Uterus (tissue), 4 donors: ENCODE measurements around the gene SLC35G6. TPM values are rescaled to one million over a fixed set of nuclear protein-coding genes. Genes with fewer than 3 reads are reported as not detected.

Source experiments
- DNase-seq, 2 donors: peaks; one replicate each; pipeline ENCODE4 v3.0.0-alpha.2; 2019 to 2020
- H3K27ac ChIP-seq, 2 donors: fragments of 200-600 bp; sonication (generic); 1 replicate in 1 of 2; 2 replicates in 1 of 2; pipeline ENCODE4 v1.5.1; 2016 to 2018
- H3K27me3 ChIP-seq, 2 donors: fragments of 200-600 bp; sonication (generic); one replicate each; pipeline ENCODE4 v1.5.1; 2018 to 2019; ENCODE audit warnings: control low read depth in 1 of 2
- H3K36me3 ChIP-seq, 2 donors: fragments of 200-600 bp; sonication (generic); one replicate each; pipeline ENCODE4 v1.5.1; 2019; ENCODE audit warnings: control low read depth in 1 of 2
- H3K4me1 ChIP-seq, 2 donors: fragments of 200-600 bp; sonication (generic); one replicate each; pipeline ENCODE4 v1.5.1; 2018 to 2019; ENCODE audit warnings: control low read depth in 1 of 2
- H3K4me3 ChIP-seq, 2 donors: fragments of 200-600 bp; sonication (generic); 1 replicate in 1 of 2; 2 replicates in 1 of 2; pipeline ENCODE4 v1.5.1; 2018 to 2019; ENCODE audit warnings: mild to moderate bottlenecking in 1 of 2
- H3K9me3 ChIP-seq, 2 donors: fragments of 200-600 bp; sonication (generic); one replicate each; pipeline ENCODE4 v1.5.1; 2019; ENCODE audit warnings: control low read depth in 1 of 2
- POLR2A ChIP-seq, 2 donors: fragments of 450-650 bp; IDR thresholded peaks; one replicate each; pipeline ENCODE4 v1.6.1; 2016; ENCODE audit warnings: antibody characterized with exemption in 2 of 2, mild to moderate bottlenecking in 1 of 2, moderate library complexity in 1 of 2
- intact Hi-C: fragments of 100-400 bp; cut with DNase I; formaldehyde crosslinking; loops from one replicate; pipeline ENCODE4 v1.15.1; 2023; ENCODE audit warnings: low total_unique reads
- total RNA-seq, 4 donors: library from RNA; depleted of rRNA in 3 of 4; stranded (reverse); fragments of >200 nt in 3 of 4; gene quantifications; one replicate each; pipeline versions ENCODE4 v1.1.0 to v1.2.4, GENCODE V29; 2014 to 2023
- TF ChIP-seq, protein P1 (sequence below), 4 experiments: fragments of 200-600 bp in 2 of 4; fragments of 450-650 bp in 2 of 4; sonication (generic) in 2 of 4; IDR thresholded peaks; one replicate each; pipeline ENCODE4 v1.5.1; 2016 to 2019; ENCODE audit warnings: antibody characterized with exemption in 4 of 4, mild to moderate bottlenecking in 2 of 4, moderate library complexity in 1 of 4
- donor health status: DM: yes; HTN: yes; CAD: no.

SLC35G6 gene
- total RNA-seq, 4 donors from 2014 or later = not detected

- Histone ChIP-seq H3K36me3 (no peaks in the 10 kb centered on the region), H3K27ac (peak overlapping the region; percentile 82 to 98), H3K9me3 (no peaks in the 10 kb centered on the region), H3K4me1 (no peaks in the 10 kb centered on the region), H3K4me3 (peak overlapping the region; percentile 64 to 74), H3K27me3 (no peaks in the 10 kb centered on the region)
- intact Hi-C loops = loop anchor here (10.0 kb wide), 1 partner anchor 50 kb away; the partner anchor contains the start of genes FGF11 and TMEM102
- TF ChIP-seq, protein P1, sequence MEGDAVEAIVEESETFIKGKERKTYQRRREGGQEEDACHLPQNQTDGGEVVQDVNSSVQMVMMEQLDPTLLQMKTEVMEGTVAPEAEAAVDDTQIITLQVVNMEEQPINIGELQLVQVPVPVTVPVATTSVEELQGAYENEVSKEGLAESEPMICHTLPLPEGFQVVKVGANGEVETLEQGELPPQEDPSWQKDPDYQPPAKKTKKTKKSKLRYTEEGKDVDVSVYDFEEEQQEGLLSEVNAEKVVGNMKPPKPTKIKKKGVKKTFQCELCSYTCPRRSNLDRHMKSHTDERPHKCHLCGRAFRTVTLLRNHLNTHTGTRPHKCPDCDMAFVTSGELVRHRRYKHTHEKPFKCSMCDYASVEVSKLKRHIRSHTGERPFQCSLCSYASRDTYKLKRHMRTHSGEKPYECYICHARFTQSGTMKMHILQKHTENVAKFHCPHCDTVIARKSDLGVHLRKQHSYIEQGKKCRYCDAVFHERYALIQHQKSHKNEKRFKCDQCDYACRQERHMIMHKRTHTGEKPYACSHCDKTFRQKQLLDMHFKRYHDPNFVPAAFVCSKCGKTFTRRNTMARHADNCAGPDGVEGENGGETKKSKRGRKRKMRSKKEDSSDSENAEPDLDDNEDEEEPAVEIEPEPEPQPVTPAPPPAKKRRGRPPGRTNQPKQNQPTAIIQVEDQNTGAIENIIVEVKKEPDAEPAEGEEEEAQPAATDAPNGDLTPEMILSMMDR (IDR thresholded peaks at IDR 0.05) = peak in 2 of 4 experiments; percentile 13 to 42
- no peak for TF ChIP-seq POLR2A (IDR thresholded peaks at IDR 0.05)
- no peak for DNase-seq
Measured at GRCh38 chr17:7484919-7485377, 3.7 kb downstream of the SLC35G6 start.

DNA sequence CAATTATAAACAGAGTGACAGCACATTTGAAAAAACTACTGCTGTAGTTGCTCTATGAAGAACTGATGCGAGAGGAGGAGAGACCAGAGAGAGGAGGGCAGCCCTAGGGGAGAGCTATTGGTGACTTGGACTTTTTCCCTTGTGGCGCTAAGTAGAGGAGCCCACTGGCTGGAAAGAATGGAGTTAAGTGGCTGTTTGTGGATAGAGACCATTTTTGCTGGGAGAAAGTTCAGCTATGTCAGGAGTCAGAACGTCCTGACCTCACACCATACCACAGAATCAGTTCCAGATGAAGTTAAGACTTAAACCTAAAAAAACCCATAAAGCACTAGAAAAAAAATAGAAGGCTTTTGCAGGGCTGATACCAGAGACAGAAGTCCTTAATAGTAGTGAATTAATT, 4.9 kb downstream of the SLC35G6 start:
- Histone ChIP-seq H3K4me1 (no peaks in the 10 kb centered on the region), H3K27ac (peak overlapping the region; percentile 82 to 98), H3K9me3 (no peaks in the 10 kb centered on the region), H3K27me3 (no peaks in the 10 kb centered on the region), H3K4me3 (peak overlapping the region; percentile 64 to 74), H3K36me3 (no peaks in the 10 kb centered on the region)
- TF ChIP-seq, protein P1 (IDR thresholded peaks at IDR 0.05) = no peak
- TF ChIP-seq POLR2A (IDR thresholded peaks at IDR 0.05) = no peak
- intact Hi-C loops = loop anchor here (10.0 kb wide), 1 partner anchor 51 kb away; the partner anchor contains the start of genes FGF11 and TMEM102
- no peak for DNase-seq

DNA sequence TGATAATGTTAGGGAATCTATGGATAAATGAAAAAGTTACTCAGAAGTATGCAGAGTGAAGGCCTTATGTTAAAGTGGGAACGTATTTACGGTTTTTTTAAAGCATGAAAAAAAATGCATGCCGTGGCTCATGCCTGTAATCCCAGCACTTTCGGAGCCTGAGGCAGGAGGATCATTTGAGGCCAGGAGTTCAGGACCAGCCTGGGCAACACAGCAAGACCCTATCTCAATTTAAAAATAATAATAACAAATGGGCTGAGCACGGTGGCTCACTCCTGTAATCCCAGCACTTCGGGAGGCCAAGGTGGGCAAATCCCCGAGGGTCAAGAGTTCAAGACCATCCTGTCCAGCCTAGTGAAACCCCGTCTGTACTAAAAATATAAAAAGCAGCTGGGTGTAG, 8.9 kb downstream of the SLC35G6 start:
- intact Hi-C loops = no loop called here
- TF ChIP-seq, protein P1 (IDR thresholded peaks at IDR 0.05) = no peak
- TF ChIP-seq POLR2A (IDR thresholded peaks at IDR 0.05) = no peak
- H3K4me1 ChIP-seq = no peaks in the 10 kb centered on the region

GRCh38 chr17:7491583-7491982, 10.3 kb downstream of the SLC35G6 start:
- Histone ChIP-seq H3K4me1 (no peaks in the 10 kb centered on the region), H3K27ac (no peak overlapping the region), H3K9me3 (no peaks in the 10 kb centered on the region), H3K4me3 (no peak overlapping the region), H3K36me3 (no peaks in the 10 kb centered on the region), H3K27me3 (no peaks in the 10 kb centered on the region)
- intact Hi-C loops = no loop called here
- no peak for DNase-seq
- no peak for TF ChIP-seq POLR2A (IDR thresholded peaks at IDR 0.05)
- TF ChIP-seq, protein P1 (IDR thresholded peaks at IDR 0.05) = no peak

More for the DNA sequence above, 8.9 kb downstream of the SLC35G6 start:
- H3K27me3 ChIP-seq = no peaks in the 10 kb centered on the region
- no peak for DNase-seq
- H3K4me3 ChIP-seq = no peak overlapping the region
- H3K36me3 ChIP-seq = no peaks in the 10 kb centered on the region
- no peaks in the 10 kb centered on the region for H3K9me3 ChIP-seq
- no peak overlapping the region for H3K27ac ChIP-seq

DNA sequence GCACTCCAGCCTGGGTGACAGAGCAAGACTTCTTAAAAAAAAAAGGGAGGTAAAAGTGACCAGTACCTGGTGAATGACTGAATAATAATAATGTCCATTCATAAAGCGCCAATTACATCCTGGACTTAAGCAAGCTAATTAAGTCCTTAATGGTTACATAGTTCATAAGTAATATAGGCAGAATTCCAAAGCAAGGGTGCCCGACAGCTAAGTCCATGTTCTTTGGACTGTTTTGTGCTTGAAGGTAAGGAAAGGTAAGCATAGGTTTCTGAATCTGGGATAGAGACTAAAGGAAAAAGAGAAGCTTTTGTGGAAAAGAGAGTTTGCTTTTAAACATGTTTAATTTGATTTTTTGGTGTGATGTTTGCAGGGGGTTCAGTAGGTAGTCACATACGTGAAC, 12.7 kb downstream of the SLC35G6 start:
- TF ChIP-seq, protein P1 (IDR thresholded peaks at IDR 0.05) = no peak
- TF ChIP-seq POLR2A (IDR thresholded peaks at IDR 0.05) = no peak
- no peak for DNase-seq
- H3K36me3 ChIP-seq = no peaks in the 10 kb centered on the region
- intact Hi-C loops = no loop called here
- no peak overlapping the region for H3K27ac ChIP-seq
- no peaks in the 10 kb centered on the region for H3K4me1 ChIP-seq
- H3K4me3 ChIP-seq = no peak overlapping the region
- no peaks in the 10 kb centered on the region for H3K9me3 ChIP-seq
- no peaks in the 10 kb centered on the region for H3K27me3 ChIP-seq
